NB4 (cell line): Measurements from ENCODE around the gene SFMBT1.
"Not testable (repeated sequence)": the region's sequence is repeated elsewhere in the genome, so short reads cannot be mapped to it uniquely, and the experiment has no call there.

Experiments
- DNase-seq: peaks from one replicate; pipeline ENCODE4 v3.0.0; 2010; ENCODE audit warnings: low read depth
- H3K4me3 ChIP-seq: one replicate; pipeline ENCODE4 v1.5.1; 2011; ENCODE audit warnings: mild to moderate bottlenecking, low read depth, low read length, moderate library complexity
- CTCF ChIP-seq: IDR thresholded peaks from one replicate; pipeline ENCODE4 v1.5.1; 2012; ENCODE audit warnings: low read depth, low read length
- MAX ChIP-seq: IDR thresholded peaks from 2 replicates; pipeline ENCODE4 v1.6.1; 2011; ENCODE audit warnings: low read depth, low read length
- MYC ChIP-seq: IDR thresholded peaks from 2 replicates; pipeline ENCODE4 v1.6.1; 2011; ENCODE audit warnings: low read depth, low read length
- POLR2A ChIP-seq: IDR thresholded peaks from 2 replicates; pipeline ENCODE4 v1.6.1; 2011; ENCODE audit warnings: mild to moderate bottlenecking; ENCODE audit not compliant: insufficient read length; ENCODE audit errors: extremely low read depth

Gene SFMBT1

GRCh38 chr3:53035825-53036619, 9.9 kb downstream of the SFMBT1 start:
- no peak for TF ChIP-seq MAX
- no peak for TF ChIP-seq CTCF
- no peak for TF ChIP-seq MYC
- TF ChIP-seq POLR2A: no peak

GRCh38 chr3:53035018-53035417, 10.9 kb downstream of the SFMBT1 start:
- not testable (repeated sequence) for H3K4me3 ChIP-seq, DNase-seq

More at GRCh38 chr3:53035825-53036619, 9.9 kb downstream of the SFMBT1 start:
- H3K4me3 ChIP-seq: no peak overlapping the region
- no peak for DNase-seq

- H3K4me3 ChIP-seq, DNase-seq: not testable (repeated sequence)
These were observed 11.5 kb downstream of the SFMBT1 start for GRCh38 chr3:53034411-53034810.

GRCh38 chr3:53032609-53033008, 13.3 kb downstream of the SFMBT1 start:
- TF ChIP-seq POLR2A (no peak), CTCF (no peak), MAX (no peak), MYC (no peak)
- no peak overlapping the region for H3K4me3 ChIP-seq
- DNase-seq: no peak

- H3K4me3 ChIP-seq: no peak overlapping the region
- no peak for TF ChIP-seq MYC
- no peak for TF ChIP-seq MAX
- no peak for TF ChIP-seq CTCF
- TF ChIP-seq POLR2A: no peak
- no peak for DNase-seq
These were observed 15.0 kb downstream of the SFMBT1 start for GRCh38 chr3:53030619-53031449.

GRCh38 chr3:53028641-53029040, 17.2 kb downstream of the SFMBT1 start:
- TF ChIP-seq MAX (no peak), MYC (no peak), POLR2A (no peak), CTCF (no peak)
- no peak overlapping the region for H3K4me3 ChIP-seq
- DNase-seq: no peak
